Lung microvascular endothelial cell (primary cell): Measurements from ENCODE around the gene ANXA7. TPM values are rescaled to one million over a fixed set of nuclear protein-coding genes. Genes with fewer than 3 reads are reported as not detected.

ENCODE experiments used
- DNase-seq, 2 donors: peaks; one replicate each; pipeline versions ENCODE4 v3.0.0 to v3.0.0-alpha.2; 2010; ENCODE audit warnings: low read depth in 2 of 2
- total RNA-seq: library from RNA; depleted of rRNA; stranded (reverse); fragments of >200 nt; gene quantifications from 2 replicates; pipeline ENCODE4 v1.2.1, GENCODE V29; 2014

Gene ANXA7
- total RNA-seq = 70.6 and 71.2 TPM in 2 replicates

- DNase-seq = peak; percentile 85 to 92
These were observed at the start of gene ANXA7 for GRCh38 chr10:73413528-73414229. Gene ANXA7, minus strand, starts transcription at chr10:73414058. Its CDS starts 13,202 bp downstream, at chr10:73400856.

DNA sequence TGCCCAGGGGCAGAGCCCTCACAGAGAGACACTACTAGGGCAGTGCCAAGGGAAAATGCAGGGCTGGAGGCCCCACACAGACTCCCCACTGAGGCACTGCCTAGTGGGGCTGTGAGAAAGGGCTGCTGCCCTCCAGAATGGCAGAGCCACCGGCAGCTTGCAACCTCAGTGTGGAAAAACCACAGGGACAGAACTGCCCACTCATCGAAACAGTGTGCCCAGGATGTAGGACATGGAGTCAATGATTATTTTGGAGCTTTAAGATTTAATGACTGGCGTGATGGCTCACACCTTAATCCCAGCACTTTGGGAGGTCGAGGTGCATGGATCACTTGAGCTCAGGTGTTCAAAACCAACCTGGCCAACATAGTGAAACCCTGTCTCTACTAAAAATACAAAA lies 47.0 kb upstream of the ANXA7 start:
- DNase-seq = no peak

DNA sequence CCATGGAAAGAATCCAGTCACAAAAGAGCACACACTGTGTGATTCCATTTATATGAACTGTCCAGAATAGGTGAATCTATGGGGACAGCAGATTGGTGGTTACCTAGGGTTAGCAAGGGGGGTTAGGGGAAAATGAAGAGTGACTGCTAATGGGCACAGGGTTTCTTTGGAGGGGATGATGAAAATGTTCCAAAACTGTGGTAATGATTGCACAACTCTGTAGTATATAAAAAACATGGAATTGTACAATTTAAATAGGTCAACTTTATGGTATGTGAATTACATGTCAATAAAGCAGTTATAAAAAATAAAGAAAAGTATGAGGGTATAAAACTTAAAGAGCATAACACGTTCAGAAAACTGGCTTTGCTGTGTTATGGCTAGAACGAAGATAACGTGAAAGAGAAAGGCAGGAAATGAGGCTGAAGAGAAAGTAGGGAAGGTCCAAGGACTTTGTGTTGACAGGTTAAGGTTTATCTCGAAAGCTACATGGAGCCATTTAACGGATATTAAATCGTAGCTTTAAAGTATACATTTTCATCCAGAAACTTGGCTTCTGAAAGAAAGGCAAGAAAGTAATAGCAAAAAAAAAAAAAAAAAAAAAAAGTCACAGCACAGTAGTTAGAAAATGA lies 45.9 kb upstream of the ANXA7 start:
- DNase-seq = no peak

DNA sequence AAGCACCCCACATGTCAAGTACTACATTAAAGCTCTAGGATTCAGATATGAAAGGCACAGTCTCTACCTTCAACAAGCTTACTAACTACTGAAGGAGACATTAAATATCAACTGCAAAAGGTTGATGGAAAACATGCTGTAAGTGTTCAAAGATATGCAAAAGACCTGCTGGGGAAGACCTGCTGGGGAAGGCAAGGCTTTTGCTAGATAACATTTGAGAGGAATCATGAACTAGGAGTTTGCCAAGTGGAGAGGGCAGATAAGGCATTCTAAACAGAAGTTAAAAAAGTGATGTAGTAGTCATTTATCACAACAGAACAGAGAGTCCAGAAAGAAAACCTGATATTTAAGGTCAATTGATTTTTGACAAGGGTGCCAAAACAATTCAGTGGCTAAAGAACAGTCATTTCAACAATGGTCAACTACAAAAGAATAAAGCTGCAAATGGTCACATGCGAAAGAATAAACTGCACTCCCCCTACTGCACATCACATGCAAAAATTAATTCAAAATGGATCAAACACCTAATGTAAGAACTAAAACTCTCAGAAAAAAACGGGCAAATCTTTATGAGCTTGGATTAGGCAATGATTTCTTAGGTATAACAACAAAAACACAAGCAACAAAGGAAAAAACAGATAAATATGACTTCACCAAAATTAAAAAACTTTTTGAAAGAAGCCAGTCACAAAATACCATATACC lies 42.5 kb upstream of the ANXA7 start:
- DNase-seq = no peak

DNA sequence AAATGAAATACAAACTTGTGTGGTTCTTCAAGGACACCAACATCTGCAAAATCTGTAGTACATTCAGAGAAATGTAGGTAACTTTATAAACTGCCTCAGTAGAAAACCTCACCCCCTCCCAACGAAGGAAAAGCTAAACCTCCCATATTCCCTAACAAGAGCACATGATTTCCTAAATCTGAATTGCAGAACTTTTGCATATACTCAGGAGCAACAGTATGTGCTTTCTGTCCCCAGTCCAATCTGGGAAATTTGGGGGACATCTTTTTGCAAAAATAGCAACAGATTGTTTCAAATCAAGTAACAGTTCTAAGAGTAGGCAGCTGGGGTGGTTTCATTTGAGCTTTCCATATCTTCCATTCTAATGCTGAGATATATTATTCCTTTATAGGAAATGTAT lies 35.3 kb upstream of the ANXA7 start:
- no peak for DNase-seq

GRCh38 chr10:73448384-73448783 lies 34.5 kb upstream of the ANXA7 start:
- DNase-seq = no peak

GRCh38 chr10:73446926-73447325 lies 33.1 kb upstream of the ANXA7 start:
- DNase-seq = no peak

GRCh38 chr10:73444457-73444856 lies 30.6 kb upstream of the ANXA7 start:
- DNase-seq = no peak

- peak in 1 of 2 donors; percentile 28 for DNase-seq
These were observed 25.9 kb upstream of the ANXA7 start for GRCh38 chr10:73439605-73440312.

GRCh38 chr10:73439055-73439454 lies 25.2 kb upstream of the ANXA7 start:
- DNase-seq = no peak

DNA sequence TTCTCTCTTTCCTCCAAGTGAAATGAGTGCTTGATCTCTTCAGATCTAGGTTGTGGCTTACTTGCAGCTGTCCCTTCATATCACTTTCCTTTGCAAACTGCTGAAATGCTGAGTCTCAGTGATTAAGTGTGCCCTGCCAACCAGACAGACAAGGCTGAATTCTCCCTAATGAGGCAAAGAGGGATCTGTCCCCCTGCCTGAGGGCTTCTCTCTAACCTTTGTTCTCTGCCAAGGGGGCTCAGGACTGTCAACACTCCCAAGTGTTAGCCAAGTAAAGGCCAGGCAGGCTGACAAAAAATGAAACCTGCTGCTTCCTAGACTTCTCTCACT lies 19.6 kb upstream of the ANXA7 start, which contains the start of gene MSS51:
Gene MSS51 (minus strand): TSS at position 24 of the 330 bp plus-strand sequence. CDS start 5,277 bp downstream, outside the sequence.
- DNase-seq = no peak

DNA sequence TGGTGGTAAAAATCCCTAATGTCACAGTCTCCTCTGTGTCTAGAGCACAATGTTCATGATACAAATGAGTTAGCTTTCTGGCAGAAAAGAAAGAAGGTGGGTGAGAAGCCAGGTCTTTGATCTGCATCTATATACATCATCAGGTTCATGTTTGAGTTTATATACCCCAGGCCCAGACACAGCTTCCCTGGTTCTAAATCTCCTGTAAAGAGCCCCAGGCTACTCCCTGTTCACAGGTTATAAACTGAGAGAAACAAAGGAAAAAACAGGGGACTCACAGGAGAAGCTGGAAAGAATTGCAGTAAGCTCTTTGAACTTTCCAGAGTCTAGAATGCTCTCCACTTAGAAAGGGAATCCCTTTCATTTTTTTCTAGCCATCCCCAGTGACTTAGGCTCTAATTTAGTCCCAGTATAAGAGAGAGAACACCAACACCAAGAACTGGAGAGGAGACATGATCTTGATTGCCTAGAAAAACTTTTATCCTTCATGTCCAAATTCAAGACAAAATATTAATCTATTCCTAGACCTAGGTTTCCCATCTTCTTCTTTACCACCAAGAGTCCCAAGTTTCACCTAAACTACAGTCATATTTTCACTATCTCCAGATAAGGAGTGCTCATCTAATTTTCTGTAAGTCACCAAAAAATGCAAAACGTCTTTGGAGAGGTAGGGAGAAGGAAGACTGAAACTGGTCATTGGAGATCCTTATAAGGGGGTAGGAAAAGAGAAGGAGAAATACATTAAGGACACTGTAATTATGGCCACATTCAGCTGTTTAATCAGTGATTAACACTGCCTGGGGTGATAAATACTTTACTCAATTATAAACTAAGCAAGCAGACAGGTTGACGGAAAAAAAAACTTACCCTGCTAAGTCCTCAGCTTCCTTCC lies 19.0 kb upstream of the ANXA7 start:
- no peak for DNase-seq

GRCh38 chr10:73426318-73426717 lies 12.5 kb upstream of the ANXA7 start:
- no peak for DNase-seq

GRCh38 chr10:73424478-73424877 lies 10.6 kb upstream of the ANXA7 start:
- no peak for DNase-seq

- DNase-seq = no peak
These were observed 9.5 kb upstream of the ANXA7 start for GRCh38 chr10:73423309-73423708.

DNA sequence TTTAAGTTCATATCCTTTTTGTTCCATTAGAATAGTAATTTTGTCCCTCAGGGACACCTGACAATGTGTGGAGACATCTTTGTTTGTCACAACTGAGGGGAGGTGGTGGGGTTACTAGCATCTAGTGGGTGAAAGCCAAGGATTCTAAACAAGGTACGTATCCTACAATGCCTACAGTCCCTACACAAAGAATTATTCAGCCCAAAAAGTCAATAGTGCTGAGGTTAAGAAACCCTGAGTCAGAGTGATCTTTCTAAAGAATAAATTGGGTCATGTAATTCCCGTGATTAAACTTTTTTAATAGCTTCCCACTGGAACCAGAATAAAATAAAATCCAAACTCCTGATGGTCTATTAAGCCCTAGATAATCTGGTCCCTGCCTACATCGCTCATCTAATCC lies 2.7 kb upstream of the ANXA7 start:
- DNase-seq = no peak

DNA sequence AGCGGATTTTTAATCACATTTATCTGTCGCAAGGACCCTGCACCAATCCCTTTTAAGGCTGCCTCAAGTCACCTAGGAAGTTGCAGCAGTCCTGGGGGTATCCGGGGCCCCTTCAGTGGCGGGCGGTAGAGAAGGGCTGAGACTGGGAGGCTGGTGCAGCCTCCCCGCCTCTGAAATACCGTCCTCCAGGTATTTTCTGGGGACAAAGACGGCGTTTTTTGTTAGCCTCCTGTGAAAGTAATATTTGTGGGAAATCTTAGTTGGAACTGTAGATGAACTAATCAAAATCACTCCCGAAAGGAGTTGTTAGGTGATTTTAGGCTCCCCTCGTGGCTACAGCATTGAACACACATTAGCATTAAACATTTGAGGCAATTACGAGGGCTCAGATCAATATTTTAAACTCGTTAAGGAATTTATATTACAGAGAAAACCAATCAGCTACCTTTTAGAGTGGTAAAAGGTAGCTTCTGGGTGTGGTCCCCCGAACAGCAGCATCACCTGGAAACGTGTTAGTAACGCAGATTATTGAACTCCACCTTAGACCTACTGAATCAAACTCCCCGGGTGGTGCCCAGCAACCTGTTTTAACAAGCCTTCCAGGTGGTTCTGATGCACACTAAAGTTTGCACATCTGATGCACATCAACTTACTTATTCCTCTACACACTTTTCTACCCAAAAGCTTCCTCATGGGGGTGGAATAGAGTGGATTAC lies 530 bp upstream of the ANXA7 start:
- DNase-seq = no peak

DNA sequence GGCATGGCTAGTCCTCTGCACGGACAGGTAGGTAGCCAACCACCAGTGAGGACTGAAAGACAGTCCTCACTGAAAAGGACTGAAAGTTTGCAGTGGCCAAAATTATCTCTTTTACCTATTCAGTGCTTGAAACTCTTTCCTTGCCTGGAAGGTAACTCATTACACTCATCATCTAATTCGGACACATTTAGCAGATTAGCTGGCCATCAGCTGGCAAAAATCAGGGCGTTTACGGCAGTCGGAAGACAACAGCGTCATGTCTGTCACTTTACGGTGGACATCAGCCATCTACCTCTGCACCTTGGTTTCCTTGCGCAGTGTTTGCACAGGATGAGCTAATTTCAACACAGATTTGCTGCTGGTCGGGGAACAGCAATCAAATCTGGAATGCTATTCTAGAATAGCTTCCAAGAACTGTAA lies 740 bp downstream of the ANXA7 start:
- DNase-seq = peak in 1 of 2 donors; percentile 72

- DNase-seq = no peak
These were observed 3.0 kb downstream of the ANXA7 start for GRCh38 chr10:73410897-73411296.

- DNase-seq = no peak
These were observed 4.8 kb downstream of the ANXA7 start for GRCh38 chr10:73408978-73409521.
